Right lobe of liver (tissue), 6 donors: ENCODE data around the gene TRPV2. TPM values are rescaled to one million over a fixed set of nuclear protein-coding genes. Genes with fewer than 3 reads are reported as not detected.

Experiments
- ATAC-seq, 4 donors: fragments of 200-7000 bp; cut with Tn5 transposase; one replicate each; pipeline ENCODE4 v1.9.1; 2020; ENCODE audit warnings: mild to moderate bottlenecking in 4 of 4, moderate library complexity in 4 of 4
- DNase-seq, 3 donors: peaks; one replicate each; pipeline ENCODE4 v3.0.0-alpha.2; 2020
- H3K27ac ChIP-seq, 3 donors: fragments of 200-600 bp; one replicate each; pipeline ENCODE4 v1.8.0; 2022
- H3K27me3 ChIP-seq, 2 donors: fragments of 200-600 bp; one replicate each; pipeline ENCODE4 v1.8.0; 2022
- H3K36me3 ChIP-seq, 4 donors: fragments of 200-600 bp; sonication (generic) in 1 of 4; one replicate each; pipeline versions ENCODE4 v1.5.1 to v1.8.0; 2017 to 2022; ENCODE audit warnings: control low read depth in 1 of 4
- H3K4me1 ChIP-seq, 4 donors: fragments of 200-600 bp; sonication (generic) in 1 of 4; one replicate each; pipeline versions ENCODE4 v1.5.1 to v1.8.0; 2017 to 2022; ENCODE audit warnings: control low read depth in 1 of 4
- H3K4me3 ChIP-seq, 3 donors: fragments of 200-600 bp; one replicate each; pipeline ENCODE4 v1.8.0; 2022
- H3K9me3 ChIP-seq, 4 donors: fragments of 200-600 bp; sonication (generic) in 1 of 4; one replicate each; pipeline versions ENCODE4 v1.5.1 to v1.8.0; 2017 to 2022; ENCODE audit warnings: control low read depth in 1 of 4
- CTCF ChIP-seq, 4 donors: fragments of 200-600 bp in 3 of 4; fragments of 450-650 bp in 1 of 4; IDR thresholded peaks; one replicate each; pipeline versions ENCODE4 v1.5.1 to v1.8.0; 2016 to 2022; ENCODE audit warnings: antibody characterized with exemption in 4 of 4, mild to moderate bottlenecking in 2 of 4
- POLR2A ChIP-seq: fragments of 450-650 bp; IDR thresholded peaks from one replicate; pipeline ENCODE4 v1.6.1; 2017; ENCODE audit warnings: antibody characterized with exemption, mild to moderate bottlenecking
- WGBS: methylation state at CpG from one replicate; pipeline ENCODE4 v1.1.6; 2018; ENCODE audit warnings: low coverage, low lambda C conversion rate; ENCODE audit not compliant: insufficient coverage; ENCODE audit errors: missing lambda C conversion rate; 5-methylcytosine and 5-hydroxymethylcytosine counted together
- intact Hi-C, 2 donors: fragments of 100-400 bp; cut with DNase I; formaldehyde crosslinking; loops; one replicate each; pipeline versions ENCODE4 v1.11.2 to v1.14.1; 2022
- total RNA-seq, 6 experiments: library from RNA; depleted of rRNA in 2 of 6; stranded (reverse); fragments of >200 nt in 2 of 6; fragmentation: NEBNext Ultra II Directional in 3 of 6; extraction: Animal tissue kit (Norgen Biotek cat#: 25700) in 3 of 6; gene quantifications; one replicate each; pipeline versions ENCODE4 v1.1.0 to v1.2.4, GENCODE V29; 2016 to 2023
- donor health status: DM: no; HTN: yes; CAD: no.
- donor health status: DM: no; HTN: no; CAD: no.
- donor health status: DM: no; HTN: no; CAD: no.
- donor health status: DM: no; HTN: yes; CAD: no.
- donor health status: DM: no; HTN: yes; CAD: no.

The TRPV2 gene
- total RNA-seq, 6 experiments from 2014 or later = 3.3 to 8.2 (median 4.8) TPM

- Histone ChIP-seq H3K4me3 (no peak overlapping the region), H3K27ac (peak overlapping the region in 1 of 3 donors; percentile 27), H3K36me3 (no peaks in the 10 kb centered on the region), H3K4me1 (peaks cover 0 to 10% (median 0%) of the 10 kb centered on the region in 4 donors), H3K27me3 (no peaks in the 10 kb centered on the region), H3K9me3 (no peaks in the 10 kb centered on the region)
- ATAC-seq = peak in 3 of 4 donors; percentile 53 to 87 (median 61)
- TF ChIP-seq CTCF (IDR thresholded peaks at IDR 0.05) = no peak
- TF ChIP-seq POLR2A = no peak
- 59% methylated on average over 6 of the region's 20 CpGs for WGBS
- DNase-seq = peak in 1 of 3 donors; percentile 83
- intact Hi-C loops = no loop called here
Measured at GRCh38 chr17:16425698-16426659, 10.6 kb downstream of the TRPV2 start.

GRCh38 chr17:16427020-16427419, 11.6 kb downstream of the TRPV2 start:
- TF ChIP-seq POLR2A (no peak), CTCF (IDR thresholded peaks at IDR 0.05) (no peak)
- no peaks in the 10 kb centered on the region for H3K9me3 ChIP-seq
- H3K27me3 ChIP-seq = no peaks in the 10 kb centered on the region
- WGBS = 88% methylated on average over 1 of the region's 3 CpGs
- intact Hi-C loops = no loop called here
- no peaks in the 10 kb centered on the region for H3K36me3 ChIP-seq
- ATAC-seq (no peak), DNase-seq (no peak)
- H3K4me1 ChIP-seq = peaks cover 0 to 10% (median 0%) of the 10 kb centered on the region in 4 donors
- no peak overlapping the region for H3K27ac ChIP-seq
- no peak overlapping the region for H3K4me3 ChIP-seq

GRCh38 chr17:16428098-16428882, 12.9 kb downstream of the TRPV2 start:
- Histone ChIP-seq H3K4me1 (peaks cover 0 to 10% (median 0%) of the 10 kb centered on the region in 4 donors), H3K9me3 (no peaks in the 10 kb centered on the region), H3K4me3 (no peak overlapping the region), H3K27ac (no peak overlapping the region), H3K27me3 (no peaks in the 10 kb centered on the region), H3K36me3 (no peaks in the 10 kb centered on the region)
- DNase-seq (peak in 2 of 3 donors; percentile 67 to 68), ATAC-seq (peak; percentile 65 to 89 (median 78))
- no peak for TF ChIP-seq POLR2A
- peak; percentile 46 to 66 (median 63) for TF ChIP-seq CTCF (IDR thresholded peaks at IDR 0.05)
- intact Hi-C loops = no loop called here
- WGBS = 48% methylated on average over 7 of the region's 15 CpGs

- no peak for ATAC-seq
- H3K36me3 ChIP-seq = no peaks in the 10 kb centered on the region
- H3K27ac ChIP-seq = no peak overlapping the region
- H3K27me3 ChIP-seq = no peaks in the 10 kb centered on the region
- intact Hi-C loops = no loop called here
- H3K4me3 ChIP-seq = no peak overlapping the region
- no peaks in the 10 kb centered on the region for H3K9me3 ChIP-seq
- 87% methylated on average over 7 of the region's 9 CpGs for WGBS
- H3K4me1 ChIP-seq = peaks cover 0 to 10% (median 0%) of the 10 kb centered on the region in 4 donors
- no peak for DNase-seq
- TF ChIP-seq CTCF (IDR thresholded peaks at IDR 0.05) = no peak
- TF ChIP-seq POLR2A = no peak
Measured at GRCh38 chr17:16429083-16429482, 13.7 kb downstream of the TRPV2 start.
